K562 (cell line): ENCODE measurements around the gene TBX6. TPM values are rescaled to one million over a fixed set of nuclear protein-coding genes. Genes with fewer than 3 reads are reported as not detected.

Experiments used
- ATF6 ChIP-seq: sonication (generic); formaldehyde crosslinking; IDR thresholded peaks from 2 replicates; pipeline ENCODE4 v1.4.0; 2020; ENCODE audit warnings: mild to moderate bottlenecking, missing genetic modification reagents
- CBX1 ChIP-seq: sonication (generic); IDR thresholded peaks from 2 replicates; pipeline ENCODE4 v1.6.1; 2016; ENCODE audit warnings: antibody characterized with exemption, low read depth, mild to moderate bottlenecking
- ELF2 ChIP-seq: fragments of 250-450 bp; sonication (Bioruptor Pico); IDR thresholded peaks from 2 replicates; pipeline ENCODE4 v1.5.0; 2021; ENCODE audit warnings: mild to moderate bottlenecking
- ESRRB ChIP-seq: fragments of 250-450 bp; sonication (Bioruptor Pico); IDR thresholded peaks from 2 replicates; pipeline ENCODE4 v1.5.0; 2020; ENCODE audit warnings: mild to moderate bottlenecking, moderate library complexity, borderline replicate concordance
- ETV6 ChIP-seq, 3 experiments: fragments of 150-350 bp in 1 of 3; sonication (generic) in 1 of 3; formaldehyde crosslinking in 1 of 3; IDR thresholded peaks; 2 replicates each; pipeline versions ENCODE4 v1.6.1 to v1.8.0; 2014 to 2022; ENCODE audit warnings: borderline replicate concordance in 2 of 3, low read depth in 2 of 3, antibody characterized with exemption in 1 of 3, low read length in 1 of 3, mild to moderate bottlenecking in 1 of 3, missing genetic modification reagents in 1 of 3
- FOXA1 ChIP-seq: fragments of 450-650 bp; IDR thresholded peaks from 2 replicates; pipeline ENCODE4 v1.6.1; 2016; ENCODE audit warnings: mild to moderate bottlenecking, borderline replicate concordance
- HIVEP1 ChIP-seq: fragments of 250-450 bp; sonication (Bioruptor Pico); IDR thresholded peaks from 2 replicates; pipeline ENCODE4 v1.4.0; 2020; ENCODE audit warnings: mild to moderate bottlenecking
- HMGN3 ChIP-seq: IDR thresholded peaks from 2 replicates; pipeline ENCODE4 v1.6.1; 2011; ENCODE audit warnings: borderline replicate concordance, low read depth, mild to moderate bottlenecking, mixed read lengths, low read length; ENCODE audit not compliant: insufficient read length; ENCODE audit errors: extremely low read depth
- NELFE ChIP-seq: IDR thresholded peaks from 2 replicates; pipeline ENCODE4 v1.6.1; 2011; ENCODE audit warnings: mild to moderate bottlenecking; ENCODE audit not compliant: insufficient read depth, insufficient read length
- RNF2 ChIP-seq: sonication (generic); IDR thresholded peaks from 2 replicates; pipeline ENCODE4 v1.6.1; 2016
- SUPT5H ChIP-seq: fragments of 450-650 bp; IDR thresholded peaks from 2 replicates; pipeline ENCODE4 v1.6.1; 2016
- TAF1 ChIP-seq: IDR thresholded peaks from 2 replicates; pipeline ENCODE4 v1.6.1; 2011; ENCODE audit warnings: mild to moderate bottlenecking, low read length, moderate library complexity; ENCODE audit not compliant: insufficient read depth, control insufficient read depth, severe bottlenecking; ENCODE audit errors: extremely low read depth
- TAF7 ChIP-seq: fragments of 450-650 bp; IDR thresholded peaks from 2 replicates; pipeline ENCODE4 v1.6.1; 2016; ENCODE audit warnings: missing genetic modification characterization, missing compliant biosample characterization
- ZFP30 ChIP-seq: fragments of 250-450 bp; sonication (Bioruptor Pico); IDR thresholded peaks from 2 replicates; pipeline ENCODE4 v1.8.0; 2022; ENCODE audit warnings: moderate library complexity, mild to moderate bottlenecking, inconsistent platforms, borderline replicate concordance
- ZNF12 ChIP-seq: sonication (generic); formaldehyde crosslinking; IDR thresholded peaks from 2 replicates; pipeline ENCODE4 v1.4.0; 2020; ENCODE audit warnings: mild to moderate bottlenecking, missing genetic modification reagents
- ZNF384 ChIP-seq: IDR thresholded peaks from 2 replicates; pipeline ENCODE4 v1.6.1; 2012; ENCODE audit warnings: low read depth, low read length, improper control_type of control experiment
- ZNF561 ChIP-seq: fragments of 450-650 bp; formaldehyde crosslinking; conservative IDR thresholded peaks from 2 replicates; pipeline ENCODE4 v1.4.0; 2020; ENCODE audit warnings: mild to moderate bottlenecking, moderate library complexity
- ZNF696 ChIP-seq: fragments of 250-450 bp; sonication (Bioruptor Pico); conservative IDR thresholded peaks from 2 replicates; pipeline ENCODE4 v1.4.0; 2020; ENCODE audit warnings: mild to moderate bottlenecking, moderate library complexity
- polyA plus RNA-seq, 8 experiments: library from polyadenylated mRNA; depleted of rRNA in 4 of 8; stranded (reverse) in 5 of 8; unstranded in 3 of 8; fragments of >200 nt; fragmentation: Nextera tagmentation in 2 of 8; fragmentation: Illumina TruSeq in 1 of 8; extraction: Ambion mirVana in 2 of 8; extraction: Trizol in 1 of 8; gene quantifications; 2 replicates each; pipeline versions ENCODE4 v1.2.1 to v1.2.3, GENCODE V29; 2011 to 2014; ENCODE audit warnings: inconsistent platforms in 1 of 8, missing spikeins in 1 of 8
- total RNA-seq, 7 experiments: library from RNA; depleted of rRNA in 6 of 7; stranded (reverse); fragments of >200 nt in 6 of 7; fragmentation: Illumina TruSeq in 2 of 7; extraction: Trizol in 2 of 7; gene quantifications; 2 replicates each; pipeline versions ENCODE4 v1.2.1 to v1.2.3, GENCODE V29; 2011 to 2021; ENCODE audit warnings: low replicate concordance in 1 of 7
- TF ChIP-seq, protein P1 (sequence below): fragments of 250-450 bp; sonication (Bioruptor Pico); IDR thresholded peaks from 2 replicates; pipeline ENCODE4 v1.4.0; 2020
- TF ChIP-seq, protein P2 (sequence below): fragments of 450-650 bp; formaldehyde crosslinking; IDR thresholded peaks from 2 replicates; pipeline ENCODE4 v1.4.0; 2020; ENCODE audit warnings: mild to moderate bottlenecking

Gene TBX6
- total and polyA plus RNA-seq, 9 of the 15 experiments (the other 6 are each of a cell fraction or from before 2014, with no cell fraction given): 0.07 to 0.58 (median 0.11) TPM; not detected in 2

DNA sequence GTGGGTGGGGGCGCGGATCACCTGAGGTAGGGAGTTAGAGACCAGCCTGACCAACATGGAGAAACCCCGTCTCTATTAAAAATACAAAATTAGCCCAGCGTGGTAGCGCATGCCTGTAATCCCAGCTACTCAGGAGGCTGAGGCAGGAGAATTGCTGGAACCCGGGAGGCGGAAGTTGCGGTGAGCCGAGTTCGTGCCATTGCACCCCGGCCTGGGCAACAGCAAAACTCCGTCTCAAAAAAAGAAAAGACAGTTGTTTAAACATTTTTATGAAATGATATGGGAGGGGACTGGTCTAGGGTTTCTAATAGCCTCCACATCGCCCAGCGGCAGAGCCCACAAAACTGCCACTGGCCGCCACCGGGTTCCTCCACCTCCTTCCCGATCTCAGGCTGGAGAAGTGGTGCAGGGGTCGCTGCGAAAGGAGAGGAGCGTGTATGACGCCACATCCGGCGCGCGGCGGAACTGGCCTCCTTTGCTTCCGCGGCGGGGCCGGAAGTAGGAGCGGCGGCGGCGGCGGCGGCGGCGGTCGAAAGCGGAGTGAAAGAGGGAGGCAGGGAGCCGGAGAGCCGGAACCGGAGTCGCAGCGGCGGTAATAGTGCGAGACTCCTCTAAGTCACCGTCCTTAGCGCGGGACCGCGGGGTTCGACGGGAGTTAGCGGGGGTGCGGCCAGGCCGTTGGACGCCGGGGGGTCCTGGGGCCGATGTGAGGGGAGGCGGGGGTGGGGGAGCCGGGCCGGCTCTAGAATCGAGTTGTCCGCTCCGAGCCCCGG is 16.0 kb downstream of the TBX6 start, which contains the start of gene PPP4C (continued):
- TF ChIP-seq, protein P1, sequence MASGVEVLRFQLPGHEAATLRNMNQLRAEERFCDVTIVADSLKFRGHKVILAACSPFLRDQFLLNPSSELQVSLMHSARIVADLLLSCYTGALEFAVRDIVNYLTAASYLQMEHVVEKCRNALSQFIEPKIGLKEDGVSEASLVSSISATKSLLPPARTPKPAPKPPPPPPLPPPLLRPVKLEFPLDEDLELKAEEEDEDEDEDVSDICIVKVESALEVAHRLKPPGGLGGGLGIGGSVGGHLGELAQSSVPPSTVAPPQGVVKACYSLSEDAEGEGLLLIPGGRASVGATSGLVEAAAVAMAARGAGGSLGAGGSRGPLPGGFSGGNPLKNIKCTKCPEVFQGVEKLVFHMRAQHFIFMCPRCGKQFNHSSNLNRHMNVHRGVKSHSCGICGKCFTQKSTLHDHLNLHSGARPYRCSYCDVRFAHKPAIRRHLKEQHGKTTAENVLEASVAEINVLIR: peak; percentile 89
- TF ChIP-seq SUPT5H (peak; percentile 97), ATF6 (CRISPR knock-in tag) (no peak), ZNF696 (CRISPR knock-in tag) (no peak), ZFP30 (CRISPR knock-in tag) (no peak), ZNF12 (CRISPR knock-in tag) (no peak), NELFE (no peak), ZNF561 (CRISPR knock-in tag) (0 out of 2 replicates have a peak, but pooled peaks have one; percentile 15), TAF7 (peak; percentile 48; the same call in 1 of the 2 replicates), HIVEP1 (CRISPR knock-in tag) (no peak), ELF2 (CRISPR knock-in tag) (peak; percentile 80), ESRRB (no peak), FOXA1 (no peak), CBX1 (peak; percentile 80; the same call in 1 of the 2 replicates), HMGN3 (no peak), RNF2 (peak; percentile 38), ETV6 (IDR thresholded peaks at IDR 0.05; ENCODE audit: borderline replicate concordance in 1 of 2, low read depth in 2 of 2, low read length in 1 of 2) (peak in 1 of 2 experiments; percentile 89; a peak in 2 of 4 replicates), ETV6 (CRISPR knock-in tag; IDR thresholded peaks at IDR 0.05; ENCODE audit: borderline replicate concordance) (no peak), ZNF384 (no peak), TAF1 (peak; percentile 96)
- TF ChIP-seq, protein P2, sequence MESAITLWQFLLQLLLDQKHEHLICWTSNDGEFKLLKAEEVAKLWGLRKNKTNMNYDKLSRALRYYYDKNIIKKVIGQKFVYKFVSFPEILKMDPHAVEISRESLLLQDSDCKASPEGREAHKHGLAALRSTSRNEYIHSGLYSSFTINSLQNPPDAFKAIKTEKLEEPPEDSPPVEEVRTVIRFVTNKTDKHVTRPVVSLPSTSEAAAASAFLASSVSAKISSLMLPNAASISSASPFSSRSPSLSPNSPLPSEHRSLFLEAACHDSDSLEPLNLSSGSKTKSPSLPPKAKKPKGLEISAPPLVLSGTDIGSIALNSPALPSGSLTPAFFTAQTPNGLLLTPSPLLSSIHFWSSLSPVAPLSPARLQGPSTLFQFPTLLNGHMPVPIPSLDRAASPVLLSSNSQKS (CRISPR knock-in tag): no peak
